NB4 (cell line): ENCODE data around the gene STX2.

Experiments used
- CTCF ChIP-seq: IDR thresholded peaks from one replicate; pipeline ENCODE4 v1.5.1; 2012; ENCODE audit warnings: low read depth, low read length
- POLR2A ChIP-seq: IDR thresholded peaks from 2 replicates; pipeline ENCODE4 v1.6.1; 2011; ENCODE audit warnings: mild to moderate bottlenecking; ENCODE audit not compliant: insufficient read length; ENCODE audit errors: extremely low read depth

GRCh38 chr12:130858084-130858483 is 19.0 kb upstream of the STX2 start:
- TF ChIP-seq CTCF (no peak), POLR2A (no peak)
